Transverse colon (tissue), 4 donors: ENCODE results near the gene RAPGEF5. TPM values are rescaled to one million over a fixed set of nuclear protein-coding genes. Genes with fewer than 3 reads are reported as not detected.

ENCODE experiments used
- DNase-seq: peaks from one replicate; pipeline ENCODE4 v3.0.0-alpha.2; 2019
- H3K27ac ChIP-seq, 4 donors: fragments of 200-600 bp; sonication (generic); 2 replicates each; pipeline ENCODE4 v1.5.1; 2016 to 2018; ENCODE audit warnings: inconsistent platforms in 4 of 4
- H3K27me3 ChIP-seq: fragments of 200-600 bp; sonication (generic); 2 replicates; pipeline ENCODE4 v1.5.1; 2017; ENCODE audit warnings: inconsistent platforms
- H3K36me3 ChIP-seq, 4 donors: fragments of 200-600 bp; sonication (generic); 2 replicates each; pipeline ENCODE4 v1.5.1; 2017 to 2019; ENCODE audit warnings: inconsistent platforms in 4 of 4
- H3K4me1 ChIP-seq, 4 donors: fragments of 200-600 bp; sonication (generic); 2 replicates each; pipeline ENCODE4 v1.5.1; 2017 to 2020; ENCODE audit warnings: inconsistent platforms in 4 of 4
- H3K4me3 ChIP-seq, 4 donors: fragments of 200-600 bp; sonication (generic); 1 replicate in 1 of 4; 2 replicates in 3 of 4; pipeline versions ENCODE4 v1.5.1 to v1.6.1; 2017 to 2019; ENCODE audit warnings: inconsistent platforms in 4 of 4
- H3K9me3 ChIP-seq, 2 donors: fragments of 200-600 bp; sonication (generic); 2 replicates each; pipeline ENCODE4 v1.5.1; 2017 to 2019; ENCODE audit warnings: inconsistent platforms in 2 of 2
- EP300 ChIP-seq: sonication (generic); formaldehyde crosslinking; IDR thresholded peaks from one replicate; pipeline ENCODE4 v1.6.1; 2017; ENCODE audit warnings: antibody characterized with exemption, low read depth
- POLR2A ChIP-seq: fragments of 450-650 bp; IDR thresholded peaks from one replicate; pipeline ENCODE4 v1.6.1; 2016; ENCODE audit warnings: antibody characterized with exemption, mild to moderate bottlenecking, moderate library complexity
- POLR2AphosphoS5 ChIP-seq, 3 donors: sonication (generic); formaldehyde crosslinking; IDR thresholded peaks; one replicate each; pipeline ENCODE4 v1.6.1; 2016; ENCODE audit warnings: antibody characterized with exemption in 3 of 3
- WGBS, 2 donors: methylation state at CpG; one replicate each; pipeline ENCODE4 v1.1.5; 2018; ENCODE audit warnings: low coverage in 1 of 2; 5-methylcytosine and 5-hydroxymethylcytosine counted together
- in situ Hi-C, 4 donors: fragments of 200-750 bp; cut with MboI; loops; one replicate each; pipeline versions ENCODE4 v1.15.0 to v1.15.1; 2017; ENCODE audit warnings: low sequenced_read_pairs in 3 of 4, low pct_ligation_motif_present in 1 of 4, low pct_unique_long_range_greater_than_20kb in 1 of 4
- intact Hi-C: fragments of 100-400 bp; cut with DNase I; formaldehyde crosslinking; loops from one replicate; pipeline ENCODE4 v1.15.1; 2023; ENCODE audit warnings: low total_unique reads
- total RNA-seq, 4 donors: library from RNA; depleted of rRNA; stranded (reverse); fragments of >200 nt; gene quantifications; one replicate each; pipeline ENCODE4 v1.1.0, GENCODE V29; 2016
- TF ChIP-seq, protein P1 (sequence below), 5 experiments: fragments of 200-600 bp in 3 of 5; fragments of 450-650 bp in 2 of 5; sonication (generic) in 3 of 5; IDR thresholded peaks; 1 replicate in 2 of 5; 2 replicates in 3 of 5; pipeline ENCODE4 v1.5.1; 2016 to 2017; ENCODE audit warnings: antibody characterized with exemption in 5 of 5, inconsistent platforms in 3 of 5, mild to moderate bottlenecking in 2 of 5, moderate library complexity in 1 of 5

Gene RAPGEF5
- total RNA-seq, 4 donors from 2014 or later: 82.3 to 112 (median 100) TPM

DNA sequence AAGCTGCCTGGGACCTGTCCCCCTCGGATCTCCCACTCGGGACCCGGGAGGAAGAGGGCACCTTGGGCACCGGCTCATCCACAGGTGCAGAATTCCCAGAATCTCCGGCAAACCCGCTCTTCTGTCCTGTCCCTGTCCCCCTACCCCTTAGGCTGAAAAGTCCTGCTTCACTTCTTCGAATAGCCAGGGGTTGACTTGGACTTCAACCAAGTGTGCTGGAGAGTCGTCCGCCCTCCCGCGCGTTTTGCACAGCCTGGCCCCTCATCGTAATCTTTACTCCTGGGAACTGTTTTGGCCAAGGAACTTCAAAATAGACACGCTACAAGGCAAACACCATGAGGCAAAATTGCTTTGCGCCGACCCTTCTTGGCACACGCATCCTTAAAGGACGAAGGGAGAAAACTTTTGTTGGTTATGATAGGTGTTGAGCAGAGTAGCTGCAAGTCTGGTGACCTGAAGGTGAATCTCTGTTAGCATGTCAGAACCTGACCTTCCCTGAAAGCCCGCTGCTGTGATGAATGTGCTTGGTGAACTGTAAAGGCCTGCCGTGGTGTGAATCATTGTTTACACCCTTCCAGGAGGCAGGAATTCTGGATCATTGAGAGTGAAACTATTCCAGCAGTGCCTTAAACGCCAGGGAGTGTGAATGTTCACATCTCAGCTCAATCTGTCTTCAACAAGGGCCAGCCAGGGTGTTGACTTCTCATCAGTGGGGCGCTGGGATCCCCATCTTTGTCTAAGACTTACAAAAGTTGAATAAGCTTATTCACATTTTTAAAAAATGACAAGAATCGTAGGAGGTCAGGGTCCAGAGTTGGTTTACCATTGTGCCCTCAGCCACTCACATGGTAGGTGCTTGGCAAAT lies 589 bp upstream of the RAPGEF5 start:
- peaks cover 0 to 43% (median 12%) of the 10 kb centered on the region in 4 donors for H3K4me1 ChIP-seq
- H3K27ac ChIP-seq: peak overlapping the region; percentile 84 to 92 (median 90)
- peak; percentile 58 for DNase-seq
- in situ Hi-C loops (no loop called here), intact Hi-C loops (no loop called here)
- peak overlapping the region in 3 of 4 donors; percentile 61 to 76 (median 76) for H3K4me3 ChIP-seq
- H3K27me3 ChIP-seq: peaks cover 22% of the 10 kb centered on the region
- H3K9me3 ChIP-seq: no peaks in the 10 kb centered on the region
- WGBS, 2 donors: 35 to 60% methylated on average over 7 to 20 of the region's 23 CpGs
- no peaks in the 10 kb centered on the region for H3K36me3 ChIP-seq
- TF ChIP-seq EP300 (no peak), POLR2AphosphoS5 (IDR thresholded peaks at IDR 0.05) (peak in 2 of 3 donors; percentile 53 to 76), POLR2A (peak; percentile 46)
- TF ChIP-seq, protein P1, sequence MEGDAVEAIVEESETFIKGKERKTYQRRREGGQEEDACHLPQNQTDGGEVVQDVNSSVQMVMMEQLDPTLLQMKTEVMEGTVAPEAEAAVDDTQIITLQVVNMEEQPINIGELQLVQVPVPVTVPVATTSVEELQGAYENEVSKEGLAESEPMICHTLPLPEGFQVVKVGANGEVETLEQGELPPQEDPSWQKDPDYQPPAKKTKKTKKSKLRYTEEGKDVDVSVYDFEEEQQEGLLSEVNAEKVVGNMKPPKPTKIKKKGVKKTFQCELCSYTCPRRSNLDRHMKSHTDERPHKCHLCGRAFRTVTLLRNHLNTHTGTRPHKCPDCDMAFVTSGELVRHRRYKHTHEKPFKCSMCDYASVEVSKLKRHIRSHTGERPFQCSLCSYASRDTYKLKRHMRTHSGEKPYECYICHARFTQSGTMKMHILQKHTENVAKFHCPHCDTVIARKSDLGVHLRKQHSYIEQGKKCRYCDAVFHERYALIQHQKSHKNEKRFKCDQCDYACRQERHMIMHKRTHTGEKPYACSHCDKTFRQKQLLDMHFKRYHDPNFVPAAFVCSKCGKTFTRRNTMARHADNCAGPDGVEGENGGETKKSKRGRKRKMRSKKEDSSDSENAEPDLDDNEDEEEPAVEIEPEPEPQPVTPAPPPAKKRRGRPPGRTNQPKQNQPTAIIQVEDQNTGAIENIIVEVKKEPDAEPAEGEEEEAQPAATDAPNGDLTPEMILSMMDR (IDR thresholded peaks at IDR 0.05): no peak

DNA sequence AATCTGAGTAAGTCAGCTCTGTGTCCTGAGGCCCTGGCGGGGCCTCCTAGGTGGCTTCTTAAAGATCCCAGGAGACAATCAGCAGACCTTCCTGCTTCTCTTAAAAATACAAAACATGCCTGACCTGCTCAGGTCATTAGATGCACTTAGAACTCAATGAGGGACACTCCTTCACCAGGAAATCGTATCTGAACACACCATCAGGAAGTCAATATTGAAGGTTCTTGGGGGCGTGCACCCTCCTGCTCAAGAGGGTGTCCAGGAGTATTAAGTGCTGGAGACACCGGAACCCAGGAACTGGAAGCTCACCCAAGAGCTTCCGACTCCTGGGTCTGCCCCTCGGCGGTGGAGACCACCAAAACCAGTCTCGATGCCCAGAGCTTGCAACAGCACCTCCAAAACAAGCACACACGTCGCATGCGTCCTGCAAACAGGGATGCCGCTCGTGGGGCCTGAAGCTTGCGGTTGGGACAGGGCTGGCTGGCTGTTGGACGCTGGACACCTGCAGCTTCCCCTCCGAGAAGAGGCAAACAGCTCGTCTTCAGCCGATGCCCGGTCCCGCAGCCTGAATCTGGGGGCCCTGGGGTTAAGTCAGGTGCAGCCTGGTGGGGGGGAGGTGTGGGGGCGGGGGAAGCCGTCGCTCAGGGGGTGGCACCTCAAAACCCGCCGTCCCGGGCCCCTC lies 803 bp downstream of the RAPGEF5 start:
- Histone ChIP-seq H3K9me3 (no peaks in the 10 kb centered on the region), H3K27ac (peak overlapping the region; percentile 84 to 92 (median 90)), H3K4me1 (peaks cover 0 to 53% (median 17%) of the 10 kb centered on the region in 4 donors), H3K36me3 (no peaks in the 10 kb centered on the region), H3K27me3 (peaks cover 22% of the 10 kb centered on the region), H3K4me3 (peak overlapping the region; percentile 29 to 76 (median 68))
- TF ChIP-seq, protein P1 (IDR thresholded peaks at IDR 0.05): no peak
- peak; percentile 65 for TF ChIP-seq POLR2A
- TF ChIP-seq POLR2AphosphoS5 (IDR thresholded peaks at IDR 0.05): peak; percentile 39 to 78 (median 51)
- no peak for TF ChIP-seq EP300
- DNase-seq: peak; percentile 52
- intact Hi-C loops: no loop called here
- WGBS, 2 donors: 12% methylated on average over 24 of the region's 26 CpGs; no CpG with 5 or more reads in 1 of the 2 donors
- in situ Hi-C loops: no loop called here

DNA sequence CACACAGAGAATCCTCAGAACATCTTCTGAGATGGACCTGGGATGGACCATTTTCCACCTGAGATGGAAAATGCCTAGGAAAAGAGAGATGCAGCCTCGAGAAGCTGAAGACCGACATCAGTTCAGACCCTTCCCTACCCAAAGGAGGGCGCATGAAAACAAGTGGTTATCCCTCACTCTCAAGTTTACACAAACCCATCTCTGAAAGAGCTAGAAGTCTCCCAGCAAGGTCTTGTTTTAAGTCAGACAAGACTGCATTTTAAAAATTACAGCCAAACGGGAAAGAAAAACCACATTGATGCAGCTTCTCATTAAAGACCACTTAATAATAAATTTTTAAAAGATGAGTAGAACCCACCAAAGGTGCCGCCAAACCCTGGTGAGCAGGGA lies 1.3 kb downstream of the RAPGEF5 start:
- intact Hi-C loops (no loop called here), in situ Hi-C loops (no loop called here)
- Histone ChIP-seq H3K27me3 (peaks cover 22% of the 10 kb centered on the region), H3K9me3 (no peaks in the 10 kb centered on the region), H3K4me3 (peak overlapping the region in 3 of 4 donors; percentile 61 to 76 (median 76)), H3K36me3 (no peaks in the 10 kb centered on the region), H3K27ac (peak overlapping the region; percentile 84 to 92 (median 90)), H3K4me1 (peaks cover 0 to 58% (median 17%) of the 10 kb centered on the region in 4 donors)
- TF ChIP-seq POLR2A (no peak), POLR2AphosphoS5 (IDR thresholded peaks at IDR 0.05) (no peak), EP300 (no peak)
- TF ChIP-seq, protein P1 (IDR thresholded peaks at IDR 0.05): no peak
- no peak for DNase-seq
- WGBS, 2 donors: 52 to 55% methylated on average over 3 to 5 of the region's 5 CpGs

DNA sequence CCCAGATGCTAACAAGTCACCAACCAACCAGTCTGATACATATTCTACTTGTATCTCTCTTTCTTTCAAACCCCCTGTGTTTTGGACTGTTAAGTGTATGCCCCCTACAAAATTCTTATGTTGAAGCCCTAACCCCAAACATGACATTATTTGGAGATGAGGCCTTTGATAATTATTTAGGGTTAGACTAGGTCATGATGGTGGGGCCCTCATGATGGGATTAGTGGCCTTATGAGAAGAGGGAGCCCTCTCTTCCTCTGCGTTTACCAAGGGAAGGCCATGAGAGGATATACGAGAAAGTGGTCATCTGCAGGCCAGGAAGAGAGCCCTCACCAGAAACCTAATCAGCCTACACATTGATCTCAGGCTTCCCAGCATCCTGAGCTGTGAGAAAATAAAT lies 2.5 kb downstream of the RAPGEF5 start:
- Histone ChIP-seq H3K9me3 (no peaks in the 10 kb centered on the region), H3K27me3 (peaks cover 22% of the 10 kb centered on the region), H3K36me3 (no peaks in the 10 kb centered on the region), H3K4me3 (no peak overlapping the region), H3K27ac (no peak overlapping the region), H3K4me1 (peaks cover 0 to 60% (median 17%) of the 10 kb centered on the region in 4 donors)
- 89% methylated on average over 2 of the region's 2 CpGs; no CpG with 5 or more reads in 1 of the 2 donors for WGBS, 2 donors
- in situ Hi-C loops (no loop called here), intact Hi-C loops (no loop called here)
- TF ChIP-seq EP300: no peak
- TF ChIP-seq POLR2AphosphoS5 (IDR thresholded peaks at IDR 0.05): no peak
- no peak for TF ChIP-seq POLR2A
- TF ChIP-seq, protein P1 (IDR thresholded peaks at IDR 0.05): no peak
- no peak for DNase-seq
